H9 (cell line): ENCODE measurements around the gene P2RY8. TPM values are rescaled to one million over a fixed set of nuclear protein-coding genes. Genes with fewer than 3 reads are reported as not detected.

Experiments used
- DNase-seq: peaks from one replicate; pipeline ENCODE4 v3.0.0-alpha.2; 2017
- H2AFZ ChIP-seq: one replicate; pipeline ENCODE4 v1.6.1; 2013; ENCODE audit warnings: mild to moderate bottlenecking, low read length, control low read depth, moderate library complexity
- H2AK5ac ChIP-seq: 2 replicates; pipeline ENCODE4 v1.6.1; 2013; ENCODE audit warnings: low read length, control low read depth, mixed read lengths; ENCODE audit not compliant: insufficient read length
- H2BK120ac ChIP-seq: one replicate; pipeline ENCODE4 v1.6.1; 2013; ENCODE audit warnings: low read depth, mild to moderate bottlenecking, low read length, control low read depth, inconsistent platforms; ENCODE audit not compliant: poor library complexity, severe bottlenecking
- H2BK12ac ChIP-seq: 2 replicates; pipeline ENCODE4 v1.6.1; 2013; ENCODE audit warnings: low read length, control low read depth, mixed read lengths, low read depth; ENCODE audit not compliant: insufficient read length
- H2BK15ac ChIP-seq: 2 replicates; pipeline ENCODE4 v1.6.1; 2013; ENCODE audit warnings: low read depth, low read length, control low read depth
- H2BK20ac ChIP-seq: one replicate; pipeline ENCODE4 v1.6.1; 2013; ENCODE audit warnings: low read depth, mild to moderate bottlenecking, low read length, control low read depth, inconsistent platforms; ENCODE audit not compliant: poor library complexity, severe bottlenecking
- H2BK5ac ChIP-seq: 2 replicates; pipeline ENCODE4 v1.6.1; 2013; ENCODE audit warnings: low read length, control low read depth, mixed read lengths; ENCODE audit not compliant: insufficient read length
- H3K14ac ChIP-seq: 2 replicates; pipeline ENCODE4 v1.6.1; 2013; ENCODE audit warnings: low read length, control low read depth; ENCODE audit not compliant: insufficient read depth
- H3K18ac ChIP-seq: 2 replicates; pipeline ENCODE4 v1.6.1; 2013; ENCODE audit warnings: low read depth, mild to moderate bottlenecking, mixed read lengths, low read length, control low read depth; ENCODE audit not compliant: insufficient read length
- H3K23ac ChIP-seq: 2 replicates; pipeline ENCODE4 v1.6.1; 2013; ENCODE audit warnings: low read length, control low read depth, mixed read lengths, low read depth; ENCODE audit not compliant: insufficient read length
- H3K23me2 ChIP-seq: 2 replicates; pipeline ENCODE4 v1.6.1; 2013; ENCODE audit warnings: low read depth, mild to moderate bottlenecking, mixed read lengths, low read length, control low read depth; ENCODE audit not compliant: insufficient read length, poor library complexity, severe bottlenecking
- H3K27ac ChIP-seq: 2 replicates; pipeline ENCODE4 v1.5.1; 2013; ENCODE audit warnings: low read length, control low read depth, mixed read lengths, low read depth; ENCODE audit not compliant: insufficient read length
- H3K27me3 ChIP-seq: 2 replicates; pipeline ENCODE4 v1.6.1; 2013; ENCODE audit warnings: low read length, control low read depth, inconsistent platforms; ENCODE audit not compliant: insufficient read depth
- H3K4ac ChIP-seq: 2 replicates; pipeline ENCODE4 v1.6.1; 2013; ENCODE audit warnings: low read depth, mild to moderate bottlenecking, control low read depth, inconsistent platforms, low read length, moderate library complexity
- H3K4me1 ChIP-seq: 2 replicates; pipeline ENCODE4 v1.6.1; 2013; ENCODE audit warnings: low read length, control low read depth, inconsistent platforms; ENCODE audit not compliant: insufficient read depth
- H3K4me2 ChIP-seq: 2 replicates; pipeline ENCODE4 v1.6.1; 2013; ENCODE audit warnings: low read length, control low read depth, mixed read lengths; ENCODE audit not compliant: insufficient read length, insufficient read depth
- H3K56ac ChIP-seq: 2 replicates; pipeline ENCODE4 v1.6.1; 2013; ENCODE audit warnings: low read depth, mild to moderate bottlenecking, mixed read lengths, low read length, control low read depth; ENCODE audit not compliant: insufficient read length
- H3K79me1 ChIP-seq: 2 replicates; pipeline ENCODE4 v1.6.1; 2013; ENCODE audit warnings: low read depth, mild to moderate bottlenecking, moderate library complexity, low read length, control low read depth, inconsistent platforms; ENCODE audit not compliant: insufficient read depth, poor library complexity, severe bottlenecking
- H3K79me2 ChIP-seq: 2 replicates; pipeline ENCODE4 v1.6.1; 2013; ENCODE audit warnings: low read length, control low read depth, inconsistent platforms; ENCODE audit not compliant: insufficient read depth
- H3K9ac ChIP-seq: 2 replicates; pipeline ENCODE4 v1.6.1; 2013; ENCODE audit warnings: low read length, control low read depth, mixed read lengths; ENCODE audit not compliant: insufficient read length; ENCODE audit errors: extremely low read depth
- H3K9me3 ChIP-seq: one replicate; pipeline ENCODE4 v1.6.1; 2013; ENCODE audit warnings: low read depth, low read length, inconsistent platforms; ENCODE audit not compliant: control insufficient read depth
- H3T11ph ChIP-seq: one replicate; pipeline ENCODE4 v1.6.1; 2013; ENCODE audit warnings: mild to moderate bottlenecking, low read length, control low read depth, inconsistent platforms
- H4K20me1 ChIP-seq: one replicate; pipeline ENCODE4 v1.6.1; 2013; ENCODE audit not compliant: control insufficient read depth, insufficient read length, insufficient read depth
- H4K5ac ChIP-seq: 2 replicates; pipeline ENCODE4 v1.6.1; 2013; ENCODE audit warnings: low read depth, mild to moderate bottlenecking, mixed read lengths, low read length, control low read depth; ENCODE audit not compliant: insufficient read length
- H4K8ac ChIP-seq: replicated peaks from 2 replicates; pipeline ENCODE4 v1.6.1; 2013; ENCODE audit warnings: low read length, control low read depth, mixed read lengths, low read depth; ENCODE audit not compliant: insufficient read length
- H4K91ac ChIP-seq: 2 replicates; pipeline ENCODE4 v1.6.1; 2013; ENCODE audit warnings: low read depth, mild to moderate bottlenecking, moderate library complexity, mixed read lengths, low read length, control low read depth; ENCODE audit not compliant: insufficient read length
- H3K27ac Mint-ChIP-seq, 3 experiments: 2 replicates in 2 of 3; 3 replicates in 1 of 3; pipeline ENCODE4 v1.8.0; 2020 to 2021; ENCODE audit warnings: mixed read lengths in 3 of 3, mild to moderate bottlenecking in 1 of 3, moderate library complexity in 1 of 3
- H3K27me3 Mint-ChIP-seq: 2 replicates; pipeline ENCODE4 v1.8.0; 2021; ENCODE audit warnings: low read depth, mild to moderate bottlenecking, moderate library complexity, mixed read lengths
- H3K36me3 Mint-ChIP-seq, 3 experiments: 2 replicates in 2 of 3; 3 replicates in 1 of 3; pipeline ENCODE4 v1.8.0; 2020 to 2021; ENCODE audit warnings: low read depth in 3 of 3, mixed read lengths in 3 of 3; ENCODE audit not compliant: insufficient read depth in 1 of 3
- H3K4me1 Mint-ChIP-seq, 2 experiments: 2 replicates each; pipeline ENCODE4 v1.8.0; 2020; ENCODE audit warnings: mixed read lengths in 2 of 2
- H3K4me3 Mint-ChIP-seq, 2 experiments: 2 replicates in 1 of 2; 3 replicates in 1 of 2; pipeline ENCODE4 v1.8.0; 2020 to 2021; ENCODE audit warnings: mild to moderate bottlenecking in 2 of 2, mixed read lengths in 2 of 2, moderate library complexity in 1 of 2
- H3K9me3 Mint-ChIP-seq, 2 experiments: 2 replicates in 1 of 2; 3 replicates in 1 of 2; pipeline ENCODE4 v1.8.0; 2020; ENCODE audit warnings: mild to moderate bottlenecking in 2 of 2, mixed read lengths in 2 of 2, moderate library complexity in 1 of 2
- CTCF ChIP-seq: fragments of 200-600 bp; sonication (generic); conservative IDR thresholded peaks from 3 replicates; pipeline ENCODE4 v1.8.0; 2021; ENCODE audit warnings: antibody characterized with exemption, mild to moderate bottlenecking
- WGBS: extraction: QIAGEN DNeasy Blood & Tissue Kit; methylation state at CpG from one replicate; pipeline ENCODE4 v1.1.7; 2013; ENCODE audit warnings: missing lambda C conversion rate, low lambda C conversion rate, mixed read lengths; ENCODE audit not compliant: insufficient read length; ENCODE audit errors: extremely low coverage; 5-methylcytosine and 5-hydroxymethylcytosine counted together
- total RNA-seq: library from RNA; stranded (reverse); gene quantifications from 2 replicates; pipeline ENCODE4 v1.2.1, GENCODE V29; 2021

P2RY8 gene
- total RNA-seq, 1 experiment from 2014 or later: not detected

GRCh38 chrX:1502853-1503252 lies 34.1 kb downstream of the P2RY8 start:
- no peak overlapping the region for H3K4ac ChIP-seq
- no CpG with 5 or more reads among the region's 8 CpGs for WGBS

More at GRCh38 chrX:1502853-1503252, 34.1 kb downstream of the P2RY8 start:
- Histone ChIP-seq H3K27me3 (no peaks in the 10 kb centered on the region), H2BK20ac (no peak overlapping the region), H3K23me2 (no peaks in the 10 kb centered on the region), H3K14ac (no peak overlapping the region), H2AK5ac (no peak overlapping the region), H3K23ac (no peak overlapping the region), H3K9ac (no peak overlapping the region), H3K27ac (no peak overlapping the region), H4K20me1 (no peaks in the 10 kb centered on the region), H2BK120ac (no peak overlapping the region), H4K91ac (no peak overlapping the region), H3K79me1 (no peaks in the 10 kb centered on the region), H3K4me1 (no peaks in the 10 kb centered on the region), H3K9me3 (no peaks in the 10 kb centered on the region), H2AFZ (no peak overlapping the region), H2BK15ac (no peak overlapping the region), H3K18ac (no peak overlapping the region), H4K8ac (no peak overlapping the region), H2BK5ac (no peak overlapping the region), H3K79me2 (no peaks in the 10 kb centered on the region), H3K4me2 (no peak overlapping the region), H3T11ph (no peak overlapping the region), H4K5ac (no peak overlapping the region), H2BK12ac (no peak overlapping the region), H3K56ac (no peak overlapping the region)
- H3K27ac Mint-ChIP-seq: no peak overlapping the region
- DNase-seq: no peak
- no peaks in the 10 kb centered on the region for H3K36me3 Mint-ChIP-seq
- no peaks in the 10 kb centered on the region; a peak in 1 of 5 replicates for H3K9me3 Mint-ChIP-seq
- no peak overlapping the region for H3K4me3 Mint-ChIP-seq
- no peaks in the 10 kb centered on the region for H3K4me1 Mint-ChIP-seq
- peaks cover 2% of the 10 kb centered on the region; the same call in 1 of the 2 replicates for H3K27me3 Mint-ChIP-seq
- TF ChIP-seq CTCF: no peak
